Uterus (tissue), 4 donors: ENCODE measurements around the gene SLAMF8. TPM values are rescaled to one million over a fixed set of nuclear protein-coding genes. Genes with fewer than 3 reads are reported as not detected.
A peak's percentile ranks its signal among the peaks of the same experiment; 100 is the strongest.

Source experiments
- DNase-seq, 2 donors: peaks; one replicate each; pipeline ENCODE4 v3.0.0-alpha.2; 2019 to 2020
- H3K27ac ChIP-seq, 2 donors: fragments of 200-600 bp; sonication (generic); 1 replicate in 1 of 2; 2 replicates in 1 of 2; pipeline ENCODE4 v1.5.1; 2016 to 2018
- H3K27me3 ChIP-seq, 2 donors: fragments of 200-600 bp; sonication (generic); one replicate each; pipeline ENCODE4 v1.5.1; 2018 to 2019; ENCODE audit warnings: control low read depth in 1 of 2
- H3K36me3 ChIP-seq, 2 donors: fragments of 200-600 bp; sonication (generic); one replicate each; pipeline ENCODE4 v1.5.1; 2019; ENCODE audit warnings: control low read depth in 1 of 2
- H3K4me1 ChIP-seq, 2 donors: fragments of 200-600 bp; sonication (generic); one replicate each; pipeline ENCODE4 v1.5.1; 2018 to 2019; ENCODE audit warnings: control low read depth in 1 of 2
- H3K4me3 ChIP-seq, 2 donors: fragments of 200-600 bp; sonication (generic); 1 replicate in 1 of 2; 2 replicates in 1 of 2; pipeline ENCODE4 v1.5.1; 2018 to 2019; ENCODE audit warnings: mild to moderate bottlenecking in 1 of 2
- H3K9me3 ChIP-seq, 2 donors: fragments of 200-600 bp; sonication (generic); one replicate each; pipeline ENCODE4 v1.5.1; 2019; ENCODE audit warnings: control low read depth in 1 of 2
- POLR2A ChIP-seq, 2 donors: fragments of 450-650 bp; IDR thresholded peaks; one replicate each; pipeline ENCODE4 v1.6.1; 2016; ENCODE audit warnings: antibody characterized with exemption in 2 of 2, mild to moderate bottlenecking in 1 of 2, moderate library complexity in 1 of 2
- intact Hi-C: fragments of 100-400 bp; cut with DNase I; formaldehyde crosslinking; loops from one replicate; pipeline ENCODE4 v1.15.1; 2023; ENCODE audit warnings: low total_unique reads
- small RNA-seq: library from RNA; depleted of rRNA; stranded (forward); fragments of <200 nt; gene quantifications from one replicate; pipeline ENCODE3, GENCODE V24; 2016
- total RNA-seq, 4 donors: library from RNA; depleted of rRNA in 3 of 4; stranded (reverse); fragments of >200 nt in 3 of 4; gene quantifications; one replicate each; pipeline versions ENCODE4 v1.1.0 to v1.2.4, GENCODE V29; 2014 to 2023
- TF ChIP-seq, protein P1 (sequence below), 4 experiments: fragments of 200-600 bp in 2 of 4; fragments of 450-650 bp in 2 of 4; sonication (generic) in 2 of 4; IDR thresholded peaks; one replicate each; pipeline ENCODE4 v1.5.1; 2016 to 2019; ENCODE audit warnings: antibody characterized with exemption in 4 of 4, mild to moderate bottlenecking in 2 of 4, moderate library complexity in 1 of 4
- donor health status: DM: yes; HTN: yes; CAD: no.

SLAMF8 gene
- total RNA-seq, 4 donors from 2014 or later, result 0.28 to 3.2 (median 1.1) TPM; not detected in 1

DNA sequence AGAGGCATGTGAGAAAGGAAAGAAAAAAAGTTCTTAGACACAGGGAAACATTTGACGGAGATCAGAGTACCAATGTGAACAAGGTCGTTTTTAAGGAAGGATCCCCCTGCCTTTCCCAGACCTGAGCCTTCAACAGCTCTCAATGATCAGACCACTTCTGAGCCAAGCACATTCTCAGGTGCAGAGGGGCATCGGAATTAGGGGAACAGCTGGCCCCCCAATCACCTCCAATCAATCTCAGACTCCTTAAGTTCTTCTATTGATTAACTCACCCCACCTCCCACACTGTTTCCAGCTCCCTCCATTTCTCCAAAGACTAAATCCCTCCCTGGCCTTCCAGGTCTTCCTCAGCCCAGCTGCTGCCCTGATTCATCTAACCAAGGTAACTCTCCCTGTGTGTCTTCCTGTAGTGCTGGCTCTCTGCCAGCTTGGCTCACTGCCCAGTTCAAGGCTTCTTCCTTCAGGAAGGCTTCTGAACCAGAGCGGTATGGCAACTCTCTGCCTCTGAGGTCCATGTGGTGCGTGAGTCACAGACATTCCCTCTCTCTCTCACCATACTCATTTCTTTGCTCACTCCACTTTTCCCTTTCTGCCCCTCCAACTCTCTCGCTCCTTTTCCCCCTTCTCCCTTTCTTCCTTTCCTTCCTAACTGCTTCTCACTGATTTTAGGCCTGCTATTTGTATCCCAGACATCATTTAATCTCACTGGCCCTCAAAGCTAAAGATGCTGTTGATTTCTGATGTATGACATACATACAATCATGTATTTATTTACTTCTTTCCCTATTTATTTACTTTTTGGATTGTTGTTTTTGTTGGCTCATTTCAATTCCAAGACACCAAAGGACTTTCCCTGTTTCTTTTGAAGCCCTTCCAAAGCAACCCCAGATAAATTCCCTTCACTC, 55.2 kb downstream of the SLAMF8 start:
- Histone ChIP-seq H3K4me3 (no peak overlapping the region), H3K27me3 (no peaks in the 10 kb centered on the region), H3K4me1 (no peaks in the 10 kb centered on the region), H3K9me3 (no peaks in the 10 kb centered on the region), H3K27ac (no peak overlapping the region), H3K36me3 (no peaks in the 10 kb centered on the region)
- peak; percentile 57 to 75 for DNase-seq
- intact Hi-C loops, result loop anchor here (10.0 kb wide), 1 partner anchor 77 kb away; the partner anchor contains the start of gene FCRL6
- TF ChIP-seq, protein P1, sequence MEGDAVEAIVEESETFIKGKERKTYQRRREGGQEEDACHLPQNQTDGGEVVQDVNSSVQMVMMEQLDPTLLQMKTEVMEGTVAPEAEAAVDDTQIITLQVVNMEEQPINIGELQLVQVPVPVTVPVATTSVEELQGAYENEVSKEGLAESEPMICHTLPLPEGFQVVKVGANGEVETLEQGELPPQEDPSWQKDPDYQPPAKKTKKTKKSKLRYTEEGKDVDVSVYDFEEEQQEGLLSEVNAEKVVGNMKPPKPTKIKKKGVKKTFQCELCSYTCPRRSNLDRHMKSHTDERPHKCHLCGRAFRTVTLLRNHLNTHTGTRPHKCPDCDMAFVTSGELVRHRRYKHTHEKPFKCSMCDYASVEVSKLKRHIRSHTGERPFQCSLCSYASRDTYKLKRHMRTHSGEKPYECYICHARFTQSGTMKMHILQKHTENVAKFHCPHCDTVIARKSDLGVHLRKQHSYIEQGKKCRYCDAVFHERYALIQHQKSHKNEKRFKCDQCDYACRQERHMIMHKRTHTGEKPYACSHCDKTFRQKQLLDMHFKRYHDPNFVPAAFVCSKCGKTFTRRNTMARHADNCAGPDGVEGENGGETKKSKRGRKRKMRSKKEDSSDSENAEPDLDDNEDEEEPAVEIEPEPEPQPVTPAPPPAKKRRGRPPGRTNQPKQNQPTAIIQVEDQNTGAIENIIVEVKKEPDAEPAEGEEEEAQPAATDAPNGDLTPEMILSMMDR (IDR thresholded peaks at IDR 0.05), result no peak
- no peak for TF ChIP-seq POLR2A (IDR thresholded peaks at IDR 0.05)

GRCh38 chr1:159882527-159882862, 55.8 kb downstream of the SLAMF8 start:
- H3K4me1 ChIP-seq, result no peaks in the 10 kb centered on the region
- no peaks in the 10 kb centered on the region for H3K27me3 ChIP-seq
- no peak overlapping the region for H3K27ac ChIP-seq
- TF ChIP-seq, protein P1 (IDR thresholded peaks at IDR 0.05), result no peak
- no peak for TF ChIP-seq POLR2A (IDR thresholded peaks at IDR 0.05)
- H3K36me3 ChIP-seq, result no peaks in the 10 kb centered on the region
- DNase-seq, result no peak
- H3K4me3 ChIP-seq, result no peak overlapping the region
- no peaks in the 10 kb centered on the region for H3K9me3 ChIP-seq
- intact Hi-C loops, result loop anchor here (10.0 kb wide), 1 partner anchor 78 kb away; the partner anchor contains the start of gene FCRL6

GRCh38 chr1:159883134-159883533, 56.5 kb downstream of the SLAMF8 start:
- Histone ChIP-seq H3K36me3 (no peaks in the 10 kb centered on the region), H3K27ac (no peak overlapping the region), H3K27me3 (no peaks in the 10 kb centered on the region), H3K4me1 (no peaks in the 10 kb centered on the region), H3K9me3 (no peaks in the 10 kb centered on the region), H3K4me3 (no peak overlapping the region)
- TF ChIP-seq, protein P1 (IDR thresholded peaks at IDR 0.05), result no peak
- no peak for TF ChIP-seq POLR2A (IDR thresholded peaks at IDR 0.05)
- intact Hi-C loops, result loop anchor here (10.0 kb wide), 1 partner anchor 78 kb away; the partner anchor contains the start of gene FCRL6
- DNase-seq, result no peak

- DNase-seq, result no peak
- intact Hi-C loops, result loop anchor here (10.0 kb wide), 1 partner anchor 79 kb away; the partner anchor contains the start of gene FCRL6
- H3K27ac ChIP-seq, result no peak overlapping the region
- TF ChIP-seq, protein P1 (IDR thresholded peaks at IDR 0.05), result no peak
- no peak for TF ChIP-seq POLR2A (IDR thresholded peaks at IDR 0.05)
- H3K36me3 ChIP-seq, result no peaks in the 10 kb centered on the region
- no peaks in the 10 kb centered on the region for H3K27me3 ChIP-seq
- no peaks in the 10 kb centered on the region for H3K9me3 ChIP-seq
- no peaks in the 10 kb centered on the region for H3K4me1 ChIP-seq
- no peak overlapping the region for H3K4me3 ChIP-seq
These were observed 57.6 kb downstream of the SLAMF8 start for GRCh38 chr1:159884296-159884695.

Small RNAs within 50 kb of the gene (small RNA-seq; reads per million reads assigned to genes)
- gene RF00570, result not detected

Other genes starting within 250 kb of the SLAMF8 start
- not detected for gene APCS, start 239.0 kb upstream of the SLAMF8 start, total RNA-seq
- 1 to 10 TPM in 2 of 4 donors, not detected in 2; 1.4 to 2.1 TPM for gene CRP, start 112.3 kb upstream of the SLAMF8 start, total RNA-seq
- gene DUSP23, start 45.9 kb upstream of the SLAMF8 start, total RNA-seq, result 100 to 1,000 TPM in 1 of 4 donors, 10 to 100 TPM in 3; 15.6 to 121 (median 50.8) TPM
- gene FCRL6, start 24.5 kb upstream of the SLAMF8 start, total RNA-seq, result 1 to 10 TPM in 1 of 4 donors, under 1 TPM in 1, not detected in 2; 0.21 to 1.1 TPM
- under 1 TPM in 1 of 4 donors, not detected in 3; 0.37 TPM for gene VSIG8, start 35.8 kb downstream of the SLAMF8 start, total RNA-seq
- 1 to 10 TPM in 2 of 4 donors, under 1 TPM in 1, not detected in 1; 0.97 to 3.6 (median 1.8) TPM for gene CFAP45, start 73.3 kb downstream of the SLAMF8 start, total RNA-seq
- 100 to 1,000 TPM; 113 to 246 (median 197) TPM for gene TAGLN2, start 98.6 kb downstream of the SLAMF8 start, total RNA-seq
- 1 to 10 TPM in 2 of 4 donors, under 1 TPM in 1, not detected in 1; 0.29 to 6.2 (median 1.2) TPM for gene IGSF9, start 118.7 kb downstream of the SLAMF8 start, total RNA-seq
- gene SLAMF9, start 127.4 kb downstream of the SLAMF8 start, total RNA-seq, result not detected
- gene PIGM, start 205.1 kb downstream of the SLAMF8 start, total RNA-seq, result 1 to 10 TPM; 1.8 to 9.4 (median 7.5) TPM
- under 1 TPM in 1 of 4 donors, not detected in 3; 0.58 TPM for gene KCNJ10, start 243.3 kb downstream of the SLAMF8 start, total RNA-seq